ENCODE results near the gene MAP3K6.

The MAP3K6 gene

GRCh38 chr1:27372808-27373690 is 6.3 kb upstream of the MAP3K6 start:
- DNase-seq (ENCODE audit: low read depth), result no peak

- no peak for DNase-seq (ENCODE audit: low read depth)
Measured at GRCh38 chr1:27372022-27372807, 5.5 kb upstream of the MAP3K6 start.

GRCh38 chr1:27368869-27369582 is 2.3 kb upstream of the MAP3K6 start:
- DNase-seq (ENCODE audit: low read depth), result no peak

GRCh38 chr1:27367160-27367650 is 444 bp upstream of the MAP3K6 start:
- DNase-seq (ENCODE audit: low read depth), result no peak

- DNase-seq (ENCODE audit: low read depth), result peak; percentile 73
Measured at GRCh38 chr1:27366113-27366410, 699 bp downstream of the MAP3K6 start.

- peak; percentile 84 for DNase-seq (ENCODE audit: low read depth)
Measured at GRCh38 chr1:27365372-27366112, 1.2 kb downstream of the MAP3K6 start.

- no peak for DNase-seq (ENCODE audit: low read depth)
Measured at GRCh38 chr1:27364696-27365371, 1.9 kb downstream of the MAP3K6 start.

- no peak for DNase-seq (ENCODE audit: low read depth)
Measured at GRCh38 chr1:27363766-27364695, 2.7 kb downstream of the MAP3K6 start.

- DNase-seq (ENCODE audit: low read depth), result no peak
Measured at GRCh38 chr1:27361553-27361952, 5.2 kb downstream of the MAP3K6 start.

GRCh38 chr1:27361044-27361402 is 5.7 kb downstream of the MAP3K6 start:
- no peak for DNase-seq (ENCODE audit: low read depth)

- DNase-seq (ENCODE audit: low read depth), result no peak
Measured at GRCh38 chr1:27360159-27361043, 6.4 kb downstream of the MAP3K6 start.

GRCh38 chr1:27359822-27360158 is 7.0 kb downstream of the MAP3K6 start:
- no peak for DNase-seq (ENCODE audit: low read depth)

- DNase-seq (ENCODE audit: low read depth), result no peak
Measured at GRCh38 chr1:27358928-27359313, 7.8 kb downstream of the MAP3K6 start.

- DNase-seq (ENCODE audit: low read depth), result no peak
Measured at GRCh38 chr1:27358038-27358927, 8.5 kb downstream of the MAP3K6 start.

GRCh38 chr1:27357281-27358037 is 9.3 kb downstream of the MAP3K6 start:
- DNase-seq (ENCODE audit: low read depth), result no peak

GRCh38 chr1:27356619-27357280 is 10.0 kb downstream of the MAP3K6 start:
- DNase-seq (ENCODE audit: low read depth), result no peak

- no peak for DNase-seq (ENCODE audit: low read depth)
Measured at GRCh38 chr1:27356277-27356618, 10.5 kb downstream of the MAP3K6 start.

All from HS-27A (cell line).